HG03060 (cell line): ENCODE data around the gene SH2D3A.
"Not testable (repeated sequence)": the region's sequence is repeated elsewhere in the genome, so short reads cannot be mapped to it uniquely, and the experiment has no call there.

Experiments used
- ATAC-seq: cut with Tn5 transposase; IDR thresholded peaks from one replicate; pipeline ENCODE4 v1.9.1; 2021; ENCODE audit warnings: low read depth, moderate number of reproducible peaks; ENCODE audit not compliant: unreplicated experiment

The SH2D3A gene

DNA sequence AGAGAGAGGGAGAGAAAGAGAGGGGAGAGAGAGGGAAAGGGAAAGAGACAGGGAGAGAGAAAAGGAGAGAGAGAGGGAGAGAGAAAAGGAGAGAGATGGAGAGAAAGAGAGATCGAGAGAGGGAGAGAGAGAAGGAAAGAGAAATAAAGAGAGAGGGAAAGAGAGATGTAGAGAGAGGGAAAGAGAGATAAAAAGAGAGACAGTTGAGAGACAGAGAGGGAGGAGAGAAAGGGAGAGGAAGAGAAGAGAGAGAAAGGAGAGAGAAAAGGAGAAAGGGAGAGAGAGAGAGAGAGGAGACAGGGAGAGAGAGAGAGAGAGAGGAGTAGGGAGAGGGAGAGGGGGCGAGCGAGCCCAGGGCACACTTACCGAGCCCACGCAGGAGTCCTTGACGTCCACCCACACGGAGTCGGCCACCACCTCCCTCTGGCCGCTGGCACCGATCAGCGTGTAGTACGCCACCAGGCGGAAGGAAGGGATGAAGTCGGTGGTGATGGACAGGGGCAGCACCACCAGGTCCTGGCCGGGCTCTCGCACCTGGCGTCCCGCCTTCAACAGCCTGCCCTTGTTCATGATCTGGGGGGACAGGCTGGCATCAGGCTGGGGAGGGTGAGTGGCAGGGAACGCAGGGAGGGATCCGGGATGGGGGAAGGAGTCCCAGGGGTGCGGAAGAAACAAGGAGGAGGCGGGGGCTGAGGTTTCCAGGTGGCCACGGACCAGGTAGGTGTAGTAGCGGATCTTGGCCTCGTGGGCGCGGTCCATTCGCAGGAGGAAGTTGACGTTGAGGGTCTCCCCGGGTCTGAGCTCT lies 56.8 kb downstream of the SH2D3A start:
- ATAC-seq, result no peak

DNA sequence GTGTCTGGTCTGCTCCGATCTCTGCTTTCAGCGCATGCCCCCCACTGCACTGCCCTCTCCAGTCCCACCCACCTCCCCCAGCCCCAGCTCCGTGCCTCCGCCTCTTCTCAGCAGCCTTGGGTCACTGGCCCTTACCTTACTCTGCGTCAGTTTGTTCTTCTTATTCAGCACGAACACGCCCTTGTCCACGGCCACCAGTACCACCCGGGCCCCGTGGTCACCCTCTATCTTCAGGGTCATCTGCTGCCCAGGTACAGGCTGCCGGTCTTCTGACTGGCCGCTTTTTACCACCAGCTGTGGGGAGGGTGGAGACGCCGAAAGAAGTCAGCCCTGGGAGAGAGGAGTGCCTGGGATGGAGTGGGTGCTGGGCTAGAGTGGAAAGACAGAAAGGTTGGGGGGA lies 57.7 kb downstream of the SH2D3A start:
- no peak for ATAC-seq

DNA sequence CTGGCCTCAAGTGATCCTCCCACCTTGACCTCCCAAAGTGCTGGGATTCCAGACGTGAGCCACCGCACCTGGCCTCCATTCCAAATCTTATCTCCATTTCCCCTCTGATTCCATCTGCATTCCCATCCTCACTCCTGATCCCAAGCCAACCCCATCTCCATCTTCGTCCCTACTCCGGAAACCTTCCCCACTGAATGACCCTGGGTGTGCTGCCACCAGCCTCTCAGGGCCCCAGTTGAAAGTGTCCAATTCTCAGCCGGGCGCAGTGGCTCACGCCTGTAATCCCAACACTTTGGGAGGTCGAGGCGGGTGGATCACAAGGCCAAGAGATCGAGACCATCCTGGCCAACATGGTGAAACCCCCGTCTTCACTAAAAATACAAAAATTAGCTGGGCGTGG lies 58.3 kb downstream of the SH2D3A start:
- ATAC-seq, result not testable (repeated sequence)

DNA sequence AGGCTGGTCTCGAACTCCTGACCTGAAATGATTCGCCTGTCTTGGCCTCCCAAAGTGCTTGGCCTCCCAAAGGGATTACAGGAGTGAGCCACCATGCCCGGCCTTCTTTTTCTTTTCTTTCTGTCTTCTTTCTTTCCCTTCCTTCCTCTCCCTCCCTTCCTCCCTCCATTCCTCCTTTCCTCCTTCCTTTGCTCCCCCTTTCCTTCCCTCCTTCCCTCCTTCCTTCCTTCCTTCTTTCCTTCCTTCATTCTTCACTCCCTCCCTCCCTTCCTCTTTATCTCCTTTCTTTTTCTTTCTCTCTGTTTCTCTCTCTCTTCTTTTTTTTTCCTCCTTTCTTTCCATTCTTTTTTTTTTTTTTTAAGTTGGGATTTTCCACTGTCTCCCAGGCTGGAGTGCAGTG lies 58.9 kb downstream of the SH2D3A start:
- ATAC-seq, result no peak

DNA sequence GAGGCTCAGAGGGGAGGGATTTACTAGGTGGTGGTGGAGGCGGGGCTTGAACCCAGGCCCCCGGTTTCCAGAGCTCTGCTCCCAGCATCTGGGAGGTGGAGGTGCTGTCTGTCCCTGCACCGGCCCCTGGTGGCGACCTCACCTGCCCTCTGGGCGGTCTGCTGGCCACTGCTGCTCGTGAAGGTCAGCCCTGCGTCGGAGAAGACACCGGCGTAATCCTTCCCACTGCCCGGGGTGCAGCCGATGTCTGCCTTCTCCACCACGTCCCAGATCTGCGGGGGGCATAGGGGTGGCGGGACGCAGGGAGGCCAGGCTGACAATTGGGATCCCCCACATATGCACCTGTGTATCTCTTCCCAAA lies 59.6 kb downstream of the SH2D3A start:
- ATAC-seq, result no peak

DNA sequence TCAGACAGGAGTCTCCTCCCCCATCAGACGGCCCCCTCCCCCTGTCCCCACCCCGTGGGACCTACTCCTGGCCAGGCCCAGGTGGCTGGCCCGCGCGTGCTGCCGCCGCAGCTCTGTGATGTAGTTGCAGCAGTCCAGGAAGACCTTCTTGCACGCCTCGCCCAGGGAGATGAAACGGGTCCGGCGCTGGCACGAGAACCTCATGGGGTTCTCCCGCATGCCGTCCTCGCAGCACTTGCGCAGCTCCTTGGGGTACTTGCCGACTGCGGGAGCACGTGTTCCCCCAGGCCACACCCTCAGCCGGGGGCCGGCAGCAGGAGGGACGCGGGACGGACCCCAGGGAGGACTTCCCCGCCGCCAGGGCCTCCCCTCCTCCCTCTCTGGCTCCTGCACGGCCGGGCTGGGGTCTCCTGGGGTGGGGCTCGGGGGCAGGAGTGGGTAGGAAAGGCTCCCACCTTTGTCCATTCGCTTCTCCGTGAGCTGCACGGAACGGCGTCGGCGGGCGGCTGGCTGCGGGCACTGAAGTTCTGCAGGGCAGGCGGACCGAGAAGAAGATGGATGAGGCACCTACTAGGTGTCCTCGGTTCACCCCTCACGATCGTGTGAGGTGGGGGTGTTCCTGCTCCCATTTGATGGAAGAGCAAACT lies 60.1 kb downstream of the SH2D3A start:
- ATAC-seq, result no peak

DNA sequence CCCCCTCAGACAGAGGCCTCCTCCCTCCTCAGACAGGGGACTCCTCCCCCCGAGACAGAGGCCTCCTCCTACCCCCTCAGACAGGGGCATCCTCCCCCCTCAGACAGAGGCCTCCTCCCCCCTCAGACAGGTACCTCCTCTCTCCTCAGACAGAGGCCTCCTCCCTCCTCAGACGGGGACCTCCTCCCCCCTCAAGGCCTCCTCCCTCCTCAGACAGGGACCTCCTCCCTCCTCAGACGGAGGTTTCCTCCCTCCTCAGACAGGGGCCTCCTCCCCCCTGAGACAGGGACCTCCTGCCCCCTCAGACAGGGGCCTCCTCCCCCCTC lies 60.6 kb downstream of the SH2D3A start:
- no peak for ATAC-seq

DNA sequence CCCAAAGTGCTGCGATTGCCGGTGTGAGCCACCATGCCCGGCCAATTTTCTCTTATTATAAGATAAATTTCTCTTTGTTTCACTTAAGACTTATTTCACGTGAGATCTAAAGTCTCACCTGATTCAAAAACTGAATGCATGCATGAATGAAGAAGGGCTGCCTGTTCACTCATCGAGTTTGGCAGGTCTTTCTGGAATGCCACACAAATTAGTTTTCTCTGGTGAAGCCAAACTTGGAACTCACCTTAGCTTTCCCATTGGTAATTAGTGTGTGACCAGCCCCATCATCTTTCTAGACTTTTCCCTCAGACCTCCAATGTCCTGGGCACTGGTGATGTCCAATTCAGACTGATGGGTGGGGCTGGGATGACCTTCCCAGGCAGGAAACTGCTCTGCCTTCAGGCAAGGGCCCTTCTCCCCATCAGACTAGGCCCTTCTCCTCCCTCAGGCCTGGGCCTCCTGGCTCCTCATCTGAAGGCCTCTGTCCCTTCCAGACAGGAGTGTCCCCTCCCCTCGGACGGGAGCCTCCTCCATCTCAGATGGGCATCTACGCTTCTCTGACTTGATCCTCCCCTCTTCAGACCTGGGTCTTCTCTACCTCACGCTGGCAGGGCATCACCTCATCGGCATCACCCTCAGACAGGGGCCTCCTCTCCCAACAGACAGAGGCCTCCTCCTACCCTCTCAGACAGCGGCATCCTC lies 61.2 kb downstream of the SH2D3A start:
- no peak for ATAC-seq
